ENCODE measurements around the gene VTA1. TPM values are rescaled to one million over a fixed set of nuclear protein-coding genes. Genes with fewer than 3 reads are reported as not detected.
"Not testable (repeated sequence)": the region's sequence is repeated elsewhere in the genome, so short reads cannot be mapped to it uniquely, and the experiment has no call there.

The VTA1 gene
- total RNA-seq, 2 donors from 2014 or later, result 46.3 to 56.6 TPM

DNA sequence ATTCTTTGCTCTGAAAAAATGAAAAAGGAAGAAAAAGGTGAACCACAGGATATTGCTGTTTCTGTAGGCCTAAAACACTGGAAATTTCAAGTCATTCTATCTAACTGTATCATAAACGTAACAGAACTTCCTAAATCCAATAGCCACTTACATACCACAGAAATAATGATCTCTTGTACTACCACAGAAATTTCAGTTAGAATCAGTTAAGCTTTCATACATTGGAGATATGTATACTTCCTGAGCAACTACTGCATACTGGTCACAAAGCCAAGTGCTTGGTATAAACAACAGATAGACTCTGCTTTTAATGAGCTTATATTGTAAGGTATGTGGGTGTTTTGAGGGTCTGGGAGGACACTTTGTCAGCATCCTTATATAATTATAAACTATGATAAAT, 38.6 kb downstream of the VTA1 start:
- TF ChIP-seq CTCF (IDR thresholded peaks at IDR 0.05), result no peak
- Histone ChIP-seq H3K27ac (no peak overlapping the region), H3K4me3 (no peak overlapping the region), H3K27me3 (no peaks in the 10 kb centered on the region), H3K4me1 (no peaks in the 10 kb centered on the region), H3K36me3 (no peaks in the 10 kb centered on the region), H3K9ac (ENCODE audit: low read depth in 2 of 2, low read length in 2 of 2) (no peak overlapping the region), H3K9me3 (no peaks in the 10 kb centered on the region)
- no peak for DNase-seq
- intact Hi-C loops (cut with DNase I), result no loop called here

DNA sequence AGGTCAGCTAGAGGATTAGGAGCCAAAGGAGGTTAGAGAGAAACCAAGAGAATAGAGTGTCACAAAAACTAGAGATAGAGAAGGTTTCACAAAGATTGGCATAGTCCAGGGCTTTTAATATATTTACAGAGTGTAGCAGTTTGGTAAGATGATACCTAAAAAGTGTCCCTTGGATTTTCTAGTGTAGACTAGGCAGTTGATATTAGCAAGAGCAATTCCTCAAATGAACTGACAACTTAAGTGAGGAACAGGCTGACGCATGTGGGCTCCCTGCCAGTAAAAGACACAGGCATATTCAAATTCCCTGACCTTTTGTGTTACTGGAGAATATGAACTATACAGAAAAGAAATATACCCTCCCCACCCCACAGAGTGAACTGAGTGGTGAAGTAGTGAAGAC, 40.1 kb downstream of the VTA1 start:
- intact Hi-C loops (cut with DNase I), result no loop called here
- no peak overlapping the region for H3K27ac ChIP-seq
- TF ChIP-seq CTCF (IDR thresholded peaks at IDR 0.05), result no peak
- no peak overlapping the region for H3K9ac ChIP-seq (ENCODE audit: low read depth in 2 of 2, low read length in 2 of 2)
- H3K9me3 ChIP-seq, result no peaks in the 10 kb centered on the region
- no peak overlapping the region for H3K4me3 ChIP-seq
- H3K36me3 ChIP-seq, result no peaks in the 10 kb centered on the region
- no peaks in the 10 kb centered on the region for H3K27me3 ChIP-seq
- no peak for DNase-seq
- no peaks in the 10 kb centered on the region for H3K4me1 ChIP-seq

DNA sequence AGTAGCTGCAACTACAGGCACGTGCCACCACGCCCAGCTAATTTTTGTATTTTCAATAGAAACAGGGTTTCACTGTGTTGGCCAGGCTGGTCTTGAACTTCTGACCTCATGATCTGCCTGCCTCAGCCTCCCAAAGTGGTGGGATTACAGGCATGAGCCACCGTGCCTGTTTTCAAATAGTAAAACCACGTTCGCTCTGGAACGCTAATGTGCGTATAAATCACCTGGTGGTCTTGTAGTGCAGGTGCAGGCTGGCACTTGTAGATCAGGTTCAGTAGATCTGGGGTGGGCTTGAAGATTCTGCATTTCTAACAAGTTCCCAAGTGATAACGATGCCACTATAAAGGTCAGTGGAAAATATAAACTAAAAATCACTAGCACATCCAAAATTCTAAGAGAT, 41.3 kb downstream of the VTA1 start:
- H3K27me3 ChIP-seq; H3K27ac ChIP-seq; H3K9me3 ChIP-seq; H3K9ac ChIP-seq (ENCODE audit: low read depth in 2 of 2, low read length in 2 of 2); intact Hi-C loops (cut with DNase I); H3K4me3 ChIP-seq; H3K36me3 ChIP-seq; H3K4me1 ChIP-seq; DNase-seq: not testable (repeated sequence)

- no peak overlapping the region for H3K27ac ChIP-seq
- no peak overlapping the region for H3K9ac ChIP-seq (ENCODE audit: low read depth in 2 of 2, low read length in 2 of 2)
- TF ChIP-seq CTCF (IDR thresholded peaks at IDR 0.05), result no peak
- H3K4me3 ChIP-seq, result no peak overlapping the region
- no peaks in the 10 kb centered on the region for H3K9me3 ChIP-seq
- no peaks in the 10 kb centered on the region for H3K27me3 ChIP-seq
- intact Hi-C loops (cut with DNase I), result no loop called here
- H3K4me1 ChIP-seq, result no peaks in the 10 kb centered on the region
- H3K36me3 ChIP-seq, result no peaks in the 10 kb centered on the region
- no peak for DNase-seq
Observed at GRCh38 chr6:142189057-142189456, 42.0 kb downstream of the VTA1 start.

- no peaks in the 10 kb centered on the region for H3K27me3 ChIP-seq
- intact Hi-C loops (cut with DNase I), result no loop called here
- H3K9ac ChIP-seq (ENCODE audit: low read depth in 2 of 2, low read length in 2 of 2), result no peak overlapping the region
- no peak overlapping the region for H3K4me3 ChIP-seq
- no peak overlapping the region for H3K27ac ChIP-seq
- H3K36me3 ChIP-seq, result no peaks in the 10 kb centered on the region
- no peak for DNase-seq
- no peak for TF ChIP-seq CTCF (IDR thresholded peaks at IDR 0.05)
- H3K4me1 ChIP-seq, result no peaks in the 10 kb centered on the region
- no peaks in the 10 kb centered on the region for H3K9me3 ChIP-seq
Observed at GRCh38 chr6:142192343-142192742, 45.3 kb downstream of the VTA1 start.

DNA sequence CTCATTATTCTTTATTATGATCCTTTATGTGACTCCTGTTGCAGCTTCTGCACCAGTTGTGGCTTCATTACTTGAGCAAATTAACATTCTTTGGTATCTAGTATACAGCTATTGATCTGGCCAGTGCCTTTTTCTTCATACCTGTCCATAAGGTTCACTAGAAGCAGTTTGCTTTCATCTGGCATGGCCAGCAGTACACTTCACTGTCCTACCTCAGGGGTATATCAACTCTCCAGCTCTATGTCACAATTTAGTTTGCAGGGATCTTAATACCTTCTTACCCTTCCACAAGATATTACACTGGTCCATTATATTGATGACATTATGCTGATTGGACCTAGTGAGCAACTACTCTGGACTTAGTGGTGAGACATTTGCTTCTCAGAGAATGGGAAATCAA, 46.6 kb downstream of the VTA1 start:
- Histone ChIP-seq H3K4me3 (no peak overlapping the region), H3K36me3 (no peaks in the 10 kb centered on the region), H3K9me3 (no peaks in the 10 kb centered on the region), H3K4me1 (no peaks in the 10 kb centered on the region), H3K27ac (no peak overlapping the region), H3K9ac (ENCODE audit: low read depth in 2 of 2, low read length in 2 of 2) (no peak overlapping the region), H3K27me3 (no peaks in the 10 kb centered on the region)
- intact Hi-C loops (cut with DNase I), result no loop called here
- DNase-seq, result no peak
- TF ChIP-seq CTCF (IDR thresholded peaks at IDR 0.05), result no peak
